ENCODE data around the gene KLRC1.
"Not testable (repeated sequence)": the region's sequence is repeated elsewhere in the genome, so short reads cannot be mapped to it uniquely, and the experiment has no call there.

The KLRC1 gene

DNA sequence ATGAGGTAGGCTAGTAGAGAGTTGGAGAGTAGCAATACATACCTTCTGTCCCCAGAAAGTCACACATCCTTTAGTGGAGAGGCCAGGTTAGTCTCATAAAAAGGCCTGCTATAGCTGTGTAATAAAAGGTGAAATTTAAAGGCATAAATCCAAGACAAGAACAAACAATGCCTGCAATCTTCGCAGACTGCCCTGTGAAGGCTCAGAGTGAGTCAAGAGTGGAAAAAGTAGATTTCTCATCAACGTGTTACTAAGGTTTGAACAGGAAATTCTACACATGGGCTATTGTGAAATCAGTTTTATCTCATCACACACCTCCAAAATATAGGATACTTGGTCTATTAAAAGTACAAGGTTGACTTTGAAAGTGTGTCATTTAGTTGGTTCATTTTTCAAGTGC lies at the start of gene KLRC1:
KLRC1 (minus strand) TSS at position 222 of the 400 bp plus-strand sequence. CDS start 2,221 bp downstream, outside the sequence.
- DNase-seq (ENCODE audit: low read depth in 2 of 2): no peak

DNA sequence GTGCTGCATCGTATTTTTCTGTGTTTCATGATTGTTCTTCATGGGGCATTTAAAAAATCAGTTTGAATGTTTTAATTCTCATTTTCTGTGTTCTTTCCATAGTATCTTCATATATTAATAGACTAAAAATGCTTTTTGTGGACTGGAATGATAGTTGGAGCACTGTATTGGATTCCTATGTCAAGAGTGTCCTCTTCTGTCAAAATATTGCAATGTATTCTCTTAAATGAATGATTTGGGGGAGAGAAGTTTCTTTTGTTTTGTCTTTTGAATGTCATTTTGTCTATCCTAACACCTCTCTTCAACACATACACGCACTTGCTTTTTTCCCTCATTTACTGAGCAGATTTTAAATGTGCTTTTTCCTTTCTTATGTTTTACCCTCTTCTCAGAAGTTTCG lies 47.9 kb upstream of the KLRC1 start:
- DNase-seq (ENCODE audit: low read depth in 2 of 2): no peak

DNA sequence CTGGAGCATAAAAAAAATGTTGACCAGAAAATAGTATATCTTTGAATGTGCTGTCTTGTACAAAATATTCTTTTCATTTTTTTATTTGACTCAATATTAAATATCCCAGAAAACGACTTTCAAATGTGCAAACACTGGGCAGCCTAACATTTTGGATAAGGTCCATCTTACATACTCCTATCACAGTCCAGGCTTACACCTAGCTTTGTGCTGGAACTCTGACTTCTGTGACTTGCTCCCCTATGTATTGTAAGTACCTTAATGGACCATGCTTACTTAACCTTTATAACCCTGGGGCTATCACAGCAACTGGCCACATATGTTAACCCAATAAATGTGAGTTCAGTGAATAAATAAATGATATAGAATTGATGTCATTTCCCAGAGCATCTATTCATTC lies 44.9 kb upstream of the KLRC1 start:
- DNase-seq (ENCODE audit: low read depth in 2 of 2): no peak

DNA sequence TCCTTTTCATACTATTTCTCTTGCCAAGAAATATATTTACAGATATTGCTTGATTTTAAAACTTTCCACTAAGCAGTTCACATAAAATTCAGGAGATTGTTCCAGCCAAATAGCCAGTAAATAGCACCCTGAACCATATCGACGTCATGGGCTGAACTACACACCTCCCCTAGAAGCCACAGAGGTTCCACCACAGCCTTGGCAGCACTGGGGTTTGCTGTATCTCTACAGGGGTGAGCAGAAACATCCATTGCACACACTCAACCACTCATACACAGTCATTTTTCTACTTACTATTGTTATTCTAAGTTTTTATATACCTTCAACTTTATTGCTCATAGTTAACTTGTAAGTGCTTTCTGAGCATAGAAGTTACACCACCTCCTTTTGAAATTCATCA lies 44.4 kb upstream of the KLRC1 start:
- no peak for DNase-seq (ENCODE audit: low read depth in 2 of 2)

DNA sequence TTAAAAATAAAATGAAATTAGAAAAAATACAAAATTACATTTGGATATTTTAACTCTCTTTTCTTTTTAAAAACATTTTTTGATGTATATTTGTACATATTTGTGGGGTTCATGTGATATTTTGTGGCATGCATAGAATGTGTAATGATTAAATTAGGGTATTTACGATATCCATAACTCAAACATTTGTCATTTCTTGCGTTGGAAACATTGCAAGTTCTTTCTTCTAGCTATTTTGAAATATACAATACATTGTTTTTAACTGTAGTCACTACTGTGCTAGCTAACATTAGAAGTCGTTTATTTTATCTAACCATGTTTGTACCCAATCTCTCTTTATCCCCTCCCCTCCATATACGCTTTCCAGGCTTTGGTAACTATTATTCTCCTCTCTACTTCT lies 38.6 kb upstream of the KLRC1 start:
- no peak for DNase-seq (ENCODE audit: low read depth in 2 of 2)

DNA sequence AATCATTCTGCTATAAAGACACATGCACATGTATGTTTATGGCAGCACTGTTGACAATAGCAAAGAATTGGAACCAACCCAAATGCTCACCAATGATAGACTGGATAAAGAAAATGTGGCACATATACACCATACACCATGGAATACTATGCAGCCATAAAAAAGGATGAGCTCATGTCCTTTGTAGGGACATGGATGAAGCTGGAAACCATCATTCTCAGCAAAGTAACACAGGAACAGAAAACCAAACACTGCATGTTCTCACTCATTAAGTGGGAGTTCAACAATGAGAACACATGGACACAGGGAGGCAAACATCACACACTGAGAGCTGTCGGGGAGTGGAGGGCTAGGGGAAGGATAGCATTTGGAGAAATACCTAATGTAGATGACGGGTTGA lies 34.2 kb upstream of the KLRC1 start:
- DNase-seq (ENCODE audit: low read depth in 2 of 2): not testable (repeated sequence)

DNA sequence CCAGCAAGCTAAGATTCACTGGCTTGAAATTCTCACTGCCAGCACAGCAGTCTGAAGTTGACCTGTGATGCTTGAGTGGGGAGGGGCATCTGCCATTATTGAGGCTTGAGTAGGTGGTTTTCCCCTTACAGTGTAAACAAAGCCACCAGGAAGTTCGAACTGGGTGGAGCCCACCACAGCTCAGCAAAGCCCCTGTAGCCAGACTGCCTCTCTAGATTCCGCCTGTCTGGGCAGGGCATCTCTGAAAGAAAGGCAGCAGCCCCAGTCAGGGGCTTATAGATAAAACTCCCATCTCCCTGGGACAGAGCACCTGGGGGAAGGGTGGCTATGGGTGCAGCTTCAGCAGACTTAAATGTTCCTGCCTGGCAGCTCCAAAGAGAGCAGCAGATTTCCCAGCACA lies 28.7 kb upstream of the KLRC1 start:
- not testable (repeated sequence) for DNase-seq (ENCODE audit: low read depth in 2 of 2)

DNA sequence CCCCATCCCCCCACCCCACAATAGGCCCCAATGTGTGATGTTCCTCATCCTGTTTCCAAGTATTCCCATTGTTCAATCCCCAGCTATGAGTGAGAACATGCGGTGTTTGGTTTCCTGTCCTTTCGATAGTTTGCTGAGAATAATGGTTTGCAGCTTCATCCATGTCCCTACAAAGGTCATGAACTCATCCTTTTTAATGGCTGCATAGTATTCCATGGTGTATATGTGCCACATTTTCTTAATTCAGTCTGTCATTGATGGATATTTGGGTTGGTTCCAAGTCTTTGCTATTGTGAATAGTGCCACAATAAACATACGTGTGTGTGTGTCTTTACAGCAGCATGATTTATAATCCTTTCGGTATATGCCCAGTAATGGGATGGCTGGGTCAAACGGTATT lies 19.6 kb upstream of the KLRC1 start:
- DNase-seq (ENCODE audit: low read depth in 2 of 2): not testable (repeated sequence)

DNA sequence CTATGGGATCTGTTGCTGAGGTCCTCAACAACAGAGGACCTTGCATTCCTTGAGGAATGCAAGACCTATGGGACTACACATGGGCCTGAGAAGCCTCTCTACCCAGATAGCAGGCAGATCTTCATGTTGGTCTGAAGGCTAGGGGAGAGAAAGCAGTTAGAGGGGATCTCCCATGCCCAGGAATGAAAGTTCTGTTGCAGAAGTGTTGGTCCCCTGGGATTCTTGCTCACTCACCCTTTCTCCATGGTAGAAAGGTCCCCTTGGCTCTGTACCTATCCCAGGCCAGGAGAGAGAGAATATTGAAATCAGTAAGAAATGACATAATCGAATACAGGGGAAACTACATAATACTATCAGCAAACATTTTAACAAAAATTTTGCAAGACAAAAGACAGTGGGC lies 16.5 kb upstream of the KLRC1 start:
- DNase-seq (ENCODE audit: low read depth in 2 of 2): no peak

DNA sequence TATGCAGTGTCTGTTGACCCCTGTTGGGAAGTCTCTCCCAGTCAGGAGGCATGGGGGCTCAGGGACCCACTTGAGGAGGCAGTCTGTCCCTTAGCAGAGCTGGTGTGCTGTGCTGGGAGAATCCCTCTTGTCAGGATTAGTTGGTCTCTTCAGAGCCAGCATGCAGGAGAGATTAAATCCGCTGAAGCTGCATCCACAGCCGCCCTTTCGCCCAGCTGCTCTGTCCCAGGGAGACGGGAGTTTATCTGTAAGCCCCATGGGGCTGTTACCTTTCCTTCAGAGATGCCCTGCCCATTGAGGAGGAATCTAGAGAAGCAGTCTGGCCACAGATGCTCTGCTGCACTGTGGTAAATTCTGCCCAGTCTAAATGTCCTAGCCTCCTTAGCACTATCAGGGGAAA lies 13.1 kb upstream of the KLRC1 start:
- no peak for DNase-seq (ENCODE audit: low read depth in 2 of 2)

DNA sequence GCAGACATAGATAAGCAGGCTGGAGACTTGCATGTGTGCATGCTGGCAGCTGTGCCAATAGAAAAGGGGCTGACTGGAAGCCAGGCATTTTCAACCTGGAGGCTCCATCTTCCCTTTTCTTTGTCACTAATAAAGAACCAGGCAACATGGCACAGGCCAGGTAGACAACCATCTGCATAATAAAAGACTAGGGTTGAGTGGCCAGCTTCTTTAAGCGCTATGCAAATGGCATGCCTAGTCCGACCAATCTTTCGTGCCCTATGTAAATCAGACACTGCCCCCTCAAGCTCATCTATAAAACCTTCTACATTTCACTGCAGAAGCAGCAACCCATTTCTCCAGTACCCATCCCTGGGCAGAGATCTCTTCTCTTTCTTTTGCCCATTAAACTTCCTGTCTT lies 4.6 kb upstream of the KLRC1 start:
- no peak for DNase-seq (ENCODE audit: low read depth in 2 of 2)

DNA sequence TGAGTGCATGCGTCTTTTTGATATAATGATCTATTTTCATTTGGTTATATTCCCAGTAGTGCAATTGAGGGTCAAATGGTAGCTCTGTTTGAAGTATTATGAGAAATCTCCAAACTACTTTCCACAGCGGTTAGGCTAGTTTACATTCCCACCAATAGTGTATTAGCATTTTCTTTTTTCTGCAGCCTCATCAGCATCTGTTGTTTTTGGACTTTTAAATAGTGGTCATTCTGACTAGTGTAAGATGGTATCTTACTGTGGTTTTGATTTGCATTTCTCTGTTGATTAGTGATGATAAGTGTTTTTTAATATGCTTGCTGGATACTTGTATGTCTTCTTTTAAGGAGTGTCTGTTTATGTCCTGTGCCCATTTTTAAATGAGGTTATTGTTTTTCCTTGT lies 3.7 kb upstream of the KLRC1 start:
- no peak for DNase-seq (ENCODE audit: low read depth in 2 of 2)

DNA sequence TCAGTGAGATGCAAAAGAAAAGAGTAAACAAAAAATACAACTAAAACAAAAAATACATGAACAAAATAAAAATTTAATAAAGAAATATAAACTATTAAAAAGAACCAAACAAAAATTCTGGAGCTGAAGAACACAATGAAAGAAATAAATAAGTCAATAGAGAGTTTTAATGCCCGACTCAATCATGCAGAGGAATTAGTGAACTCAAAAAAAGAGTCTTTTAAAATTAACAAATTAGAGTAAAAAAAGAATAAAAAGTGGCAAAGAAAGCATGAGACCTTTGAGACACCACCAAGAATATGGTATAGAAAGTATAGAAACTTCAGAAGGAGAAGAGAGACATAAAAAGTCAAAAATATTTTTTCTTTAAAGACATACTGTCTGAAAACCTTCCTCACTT lies 2.6 kb upstream of the KLRC1 start:
- DNase-seq (ENCODE audit: low read depth in 2 of 2): no peak

DNA sequence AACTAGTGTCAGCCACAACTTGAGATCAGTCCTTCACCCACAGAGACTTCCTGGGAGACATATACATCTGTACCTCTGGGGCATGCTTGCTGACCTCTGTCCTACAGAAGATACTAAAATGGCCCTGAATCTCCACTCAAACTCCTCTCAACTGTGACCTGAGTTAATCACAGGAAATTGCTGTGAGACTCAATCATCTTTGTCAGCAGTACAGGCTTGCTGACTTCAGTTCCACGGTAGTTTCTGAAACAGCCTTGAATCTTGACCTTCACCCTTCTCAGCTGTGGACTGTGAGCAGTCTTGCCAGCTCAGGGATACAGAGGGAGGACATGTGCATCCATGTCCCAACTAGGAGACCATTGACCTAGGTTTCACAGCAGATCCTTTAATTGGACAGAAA lies 1.4 kb upstream of the KLRC1 start:
- no peak for DNase-seq (ENCODE audit: low read depth in 2 of 2)

DNA sequence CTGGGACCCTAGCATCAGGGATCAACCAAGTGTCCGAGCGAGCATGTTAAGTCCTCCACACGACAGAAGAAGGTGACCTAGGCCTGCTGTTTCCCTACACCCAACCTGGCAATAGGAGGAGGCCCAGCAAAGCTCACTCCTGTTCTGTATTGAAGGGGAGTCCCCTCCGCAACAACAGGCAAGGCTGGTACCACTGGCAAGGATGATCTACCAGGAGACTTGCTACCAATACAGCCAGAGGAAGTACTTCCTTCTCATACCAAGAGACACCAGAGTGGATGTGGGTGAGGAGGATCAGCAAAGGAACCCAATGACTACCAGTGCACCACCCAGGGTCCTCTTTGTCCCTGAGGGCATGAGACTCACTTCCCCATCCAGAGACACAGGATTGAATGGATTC lies 4.9 kb downstream of the KLRC1 start:
- DNase-seq (ENCODE audit: low read depth in 2 of 2): no peak

DNA sequence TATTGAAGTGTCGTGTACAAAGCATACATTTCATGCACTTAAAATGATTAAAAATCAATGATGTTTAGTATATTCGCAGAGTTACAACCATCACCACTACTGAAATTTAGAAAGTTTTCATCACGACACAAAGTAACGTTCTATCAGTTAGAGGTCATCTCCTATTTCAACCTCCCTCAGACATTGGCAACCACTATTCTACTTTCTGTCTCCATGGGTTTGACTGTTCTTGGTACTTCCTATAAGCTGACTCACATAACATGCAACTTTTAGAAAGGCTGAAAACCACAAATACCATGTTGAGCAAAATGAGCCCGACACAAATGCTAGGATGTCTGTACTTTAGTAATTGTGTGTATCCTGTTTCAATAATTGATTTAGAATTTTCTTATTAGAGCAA lies 7.1 kb downstream of the KLRC1 start:
- not testable (repeated sequence) for DNase-seq (ENCODE audit: low read depth in 2 of 2)

DNA sequence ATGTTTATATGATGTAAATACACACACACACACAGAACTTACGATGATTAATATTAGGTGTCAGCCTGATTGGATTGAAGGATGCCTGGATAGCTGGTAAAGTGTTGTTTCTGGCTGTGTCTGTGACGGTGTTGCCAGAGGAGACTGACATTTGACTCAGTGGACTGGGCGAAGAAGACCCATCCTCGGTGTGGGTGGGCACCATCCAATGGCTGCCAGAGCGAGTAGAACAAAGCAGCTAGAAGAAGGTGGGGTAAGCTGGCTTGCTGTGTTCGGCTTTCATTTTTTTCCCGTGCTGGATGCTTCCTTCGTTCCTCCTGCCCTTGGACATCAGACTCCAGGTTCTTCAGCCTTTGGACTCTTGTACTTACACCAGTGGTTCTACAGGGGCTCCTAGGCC lies 12.0 kb downstream of the KLRC1 start:
- not testable (repeated sequence) for DNase-seq (ENCODE audit: low read depth in 2 of 2)

DNA sequence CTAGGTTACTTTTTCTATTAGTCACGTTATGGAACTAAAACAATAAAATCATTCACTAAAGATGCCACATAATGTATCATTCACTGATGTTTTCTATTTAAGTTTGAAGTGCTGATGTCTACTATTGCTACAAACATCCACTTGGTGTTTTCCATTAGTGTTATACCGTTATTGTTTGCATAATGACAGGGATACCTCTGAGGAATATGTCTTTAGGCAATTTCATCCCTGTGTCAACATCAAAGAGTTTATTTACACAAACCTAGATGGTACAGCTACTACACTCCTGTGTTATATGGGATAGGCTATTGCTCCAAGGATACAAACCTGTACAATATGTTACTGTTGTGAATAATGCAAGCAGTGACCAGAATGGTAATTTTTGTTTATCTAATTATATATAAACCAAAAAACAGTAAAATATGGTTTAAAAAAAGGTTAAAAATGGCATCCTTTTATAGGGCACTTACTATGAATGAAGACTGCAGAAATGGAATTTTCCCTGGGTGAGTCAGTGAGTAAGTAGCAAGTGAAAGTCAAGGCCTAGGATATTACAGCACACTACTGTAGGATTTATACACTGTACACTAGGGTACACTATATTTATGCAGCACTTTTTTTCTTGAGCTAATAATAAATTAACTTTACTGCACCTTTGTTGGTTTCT lies 13.4 kb downstream of the KLRC1 start:
- DNase-seq (ENCODE audit: low read depth in 2 of 2): not testable (repeated sequence)

DNA sequence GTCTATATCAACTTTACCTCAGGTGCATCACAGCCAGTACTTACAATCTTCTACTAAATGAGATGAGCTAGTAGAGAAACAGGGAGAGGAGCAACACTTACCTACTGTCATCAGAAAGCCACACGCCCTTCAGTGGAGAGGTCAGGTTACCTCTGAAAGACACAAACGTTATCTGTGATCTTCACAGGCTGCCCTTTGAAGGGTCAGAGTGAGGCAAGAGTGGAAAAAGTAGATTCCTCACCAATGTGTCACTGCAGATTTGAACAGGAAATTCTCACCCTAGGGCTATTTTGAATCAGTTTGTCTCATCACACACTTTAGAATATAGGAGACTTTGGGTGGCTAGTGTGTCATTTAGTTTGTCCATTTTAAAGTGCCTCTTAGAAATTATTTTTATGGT lies 15.6 kb downstream of the KLRC1 start:
- DNase-seq (ENCODE audit: low read depth in 2 of 2): not testable (repeated sequence)

DNA sequence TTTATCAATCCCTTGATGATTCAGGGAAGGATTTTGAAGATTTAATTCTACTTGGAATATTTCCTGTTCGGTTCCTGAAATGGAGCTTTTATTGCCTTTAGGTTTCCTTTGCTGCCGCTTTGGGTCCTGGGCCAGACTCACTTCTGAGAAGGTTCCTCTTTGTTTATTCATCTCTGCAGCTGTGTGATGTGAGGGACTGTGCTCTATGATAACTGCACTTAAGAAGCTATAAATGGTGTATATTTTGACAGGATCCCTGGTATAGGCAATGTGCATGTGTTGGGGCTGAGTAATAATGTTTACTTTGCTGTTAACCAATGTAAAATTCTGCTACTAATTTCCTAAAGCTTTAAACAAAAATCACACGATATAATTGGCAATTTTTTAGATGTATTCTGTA lies 17.4 kb downstream of the KLRC1 start, which contains the start of gene KLRC2:
KLRC2 (minus strand) TSS at position 195 of the 400 bp plus-strand sequence; CDS start at position 171, 24 bp downstream.
- not testable (repeated sequence) for DNase-seq (ENCODE audit: low read depth in 2 of 2)

DNA sequence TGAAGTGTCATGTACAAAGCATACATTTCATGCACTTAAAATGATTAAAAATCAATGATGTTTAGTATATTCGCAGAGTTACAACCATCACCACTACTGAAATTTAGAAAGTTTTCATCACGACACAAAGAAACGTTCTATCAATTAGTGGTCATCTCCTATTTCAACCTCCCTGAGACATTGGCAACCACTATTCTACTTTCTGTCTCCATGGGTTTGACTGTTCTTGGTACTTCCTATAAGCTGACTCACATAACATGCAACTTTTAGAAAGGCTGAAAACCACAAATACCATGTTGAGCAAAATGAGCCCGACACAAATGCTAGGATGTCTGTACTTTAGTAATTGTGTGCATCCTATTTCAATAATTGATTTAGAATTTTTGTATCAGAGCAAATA lies 22.6 kb downstream of the KLRC1 start:
- DNase-seq (ENCODE audit: low read depth in 2 of 2): not testable (repeated sequence)

DNA sequence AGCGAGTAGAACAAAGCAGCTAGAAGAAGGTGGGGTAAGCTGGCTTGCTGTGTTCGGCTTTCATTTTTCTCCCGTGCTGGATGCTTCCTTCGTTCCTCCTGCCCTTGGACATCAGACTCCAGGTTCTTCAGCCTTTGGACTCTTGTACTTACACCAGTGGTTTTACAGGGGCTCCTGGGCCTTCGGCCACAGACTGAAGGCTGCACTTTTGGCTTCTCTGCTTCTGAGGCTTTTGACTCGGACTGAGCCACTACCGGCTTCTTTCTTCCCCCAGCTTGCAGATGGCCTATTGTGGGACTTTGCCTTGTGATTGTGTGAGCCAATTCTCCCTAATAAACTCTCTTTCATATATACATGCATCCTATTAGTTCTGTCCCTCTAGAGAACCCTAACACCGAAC lies 27.2 kb downstream of the KLRC1 start:
- DNase-seq (ENCODE audit: low read depth in 2 of 2): not testable (repeated sequence)

DNA sequence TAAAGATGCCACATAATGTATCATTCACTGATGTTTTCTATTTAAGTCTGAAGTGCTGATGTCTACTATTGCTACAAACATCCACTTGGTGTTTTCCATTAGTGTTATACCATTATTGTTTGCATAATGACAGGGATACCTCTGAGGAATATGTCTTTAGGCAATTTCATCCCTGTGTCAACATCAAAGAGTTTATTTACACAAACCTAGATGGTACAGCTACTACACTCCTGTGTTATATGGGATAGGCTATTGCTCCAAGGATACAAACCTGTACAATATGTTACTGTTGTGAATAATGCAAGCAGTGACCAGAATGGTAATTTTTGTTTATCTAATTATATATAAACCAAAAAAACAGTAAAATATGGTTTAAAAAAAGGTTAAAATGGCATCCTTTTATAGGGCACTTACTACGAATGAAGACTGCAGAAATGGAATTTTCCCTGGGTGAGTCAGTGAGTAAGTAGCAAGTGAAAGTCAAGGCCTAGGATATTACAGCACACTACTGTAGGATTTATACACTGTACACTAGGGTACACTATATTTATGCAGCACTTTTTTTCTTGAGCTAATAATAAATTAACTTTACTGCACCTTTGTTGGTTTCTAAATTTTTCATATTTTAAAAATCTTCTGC lies 28.8 kb downstream of the KLRC1 start:
- DNase-seq (ENCODE audit: low read depth in 2 of 2): not testable (repeated sequence)

DNA sequence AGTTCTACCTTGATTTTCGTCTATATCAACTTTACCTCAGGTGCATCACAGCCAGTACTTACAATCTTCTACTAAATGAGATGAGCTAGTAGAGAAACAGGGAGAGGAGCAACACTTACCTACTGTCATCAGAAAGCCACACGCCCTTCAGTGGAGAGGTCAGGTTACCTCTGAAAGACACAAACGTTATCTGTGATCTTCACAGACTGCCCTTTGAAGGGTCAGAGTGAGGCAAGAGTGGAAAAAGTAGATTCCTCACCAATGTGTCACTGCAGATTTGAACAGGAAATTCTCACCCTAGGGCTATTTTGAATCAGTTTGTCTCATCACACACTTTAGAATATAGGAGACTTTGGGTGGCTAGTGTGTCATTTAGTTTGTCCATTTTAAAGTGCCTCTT lies 31.0 kb downstream of the KLRC1 start:
- not testable (repeated sequence) for DNase-seq (ENCODE audit: low read depth in 2 of 2)
